Stimulated activated CD8-positive, alpha-beta memory T cell treated with anti-CD3 and anti-CD28 coated beads, Interleukin-2, amount 100 ng/mL, for 48 hours (primary cell): ENCODE measurements around the gene COMP.
"Not testable (repeated sequence)": the region's sequence is repeated elsewhere in the genome, so short reads cannot be mapped to it uniquely, and the experiment has no call there.

Source experiments
- DNase-seq, 2 donors: peaks; one replicate each; pipeline ENCODE4 v3.0.0-alpha.2; 2020; ENCODE audit warnings: low read depth in 2 of 2

COMP gene

DNA sequence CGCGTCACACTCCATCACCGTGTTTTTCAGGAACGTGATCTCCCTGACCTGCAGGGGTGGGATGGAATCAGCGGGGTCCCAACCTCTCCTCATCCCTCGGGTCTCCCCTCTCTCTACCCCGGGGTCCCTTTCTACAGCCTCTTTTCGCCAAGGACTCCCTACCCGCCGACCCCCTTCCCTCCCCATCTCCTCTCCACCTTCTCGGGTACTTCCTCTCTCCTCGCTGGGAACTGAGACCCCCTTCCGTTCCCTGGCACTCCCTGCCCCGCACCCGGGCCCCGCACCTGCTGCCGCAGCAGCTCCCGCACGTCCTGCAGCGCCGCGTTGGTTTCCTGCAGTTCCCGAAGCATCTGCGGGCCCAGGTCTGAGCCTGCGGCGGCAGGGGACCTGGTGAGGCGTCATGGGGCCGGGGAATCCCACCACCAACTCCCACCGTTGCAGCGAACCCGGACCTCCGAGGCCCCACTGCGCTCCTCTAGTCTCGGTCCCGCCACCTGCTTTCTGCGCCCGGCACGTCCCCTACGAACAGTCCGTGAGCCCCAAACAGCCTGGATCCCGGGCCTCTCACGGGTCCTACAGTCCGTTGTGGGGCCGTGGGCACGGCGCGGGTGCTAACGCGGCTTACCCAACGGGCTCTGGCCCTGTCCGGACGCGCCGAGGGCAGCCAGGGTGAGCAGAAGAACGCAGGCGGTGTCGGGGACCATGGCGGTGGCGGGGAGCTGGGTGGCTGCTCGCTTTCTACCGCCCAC, at the start of gene COMP:
Gene COMP (minus strand): TSS at position 740 of the 749 bp plus-strand sequence. CDS start 36 bp downstream, at position 704.
- DNase-seq: no peak

DNA sequence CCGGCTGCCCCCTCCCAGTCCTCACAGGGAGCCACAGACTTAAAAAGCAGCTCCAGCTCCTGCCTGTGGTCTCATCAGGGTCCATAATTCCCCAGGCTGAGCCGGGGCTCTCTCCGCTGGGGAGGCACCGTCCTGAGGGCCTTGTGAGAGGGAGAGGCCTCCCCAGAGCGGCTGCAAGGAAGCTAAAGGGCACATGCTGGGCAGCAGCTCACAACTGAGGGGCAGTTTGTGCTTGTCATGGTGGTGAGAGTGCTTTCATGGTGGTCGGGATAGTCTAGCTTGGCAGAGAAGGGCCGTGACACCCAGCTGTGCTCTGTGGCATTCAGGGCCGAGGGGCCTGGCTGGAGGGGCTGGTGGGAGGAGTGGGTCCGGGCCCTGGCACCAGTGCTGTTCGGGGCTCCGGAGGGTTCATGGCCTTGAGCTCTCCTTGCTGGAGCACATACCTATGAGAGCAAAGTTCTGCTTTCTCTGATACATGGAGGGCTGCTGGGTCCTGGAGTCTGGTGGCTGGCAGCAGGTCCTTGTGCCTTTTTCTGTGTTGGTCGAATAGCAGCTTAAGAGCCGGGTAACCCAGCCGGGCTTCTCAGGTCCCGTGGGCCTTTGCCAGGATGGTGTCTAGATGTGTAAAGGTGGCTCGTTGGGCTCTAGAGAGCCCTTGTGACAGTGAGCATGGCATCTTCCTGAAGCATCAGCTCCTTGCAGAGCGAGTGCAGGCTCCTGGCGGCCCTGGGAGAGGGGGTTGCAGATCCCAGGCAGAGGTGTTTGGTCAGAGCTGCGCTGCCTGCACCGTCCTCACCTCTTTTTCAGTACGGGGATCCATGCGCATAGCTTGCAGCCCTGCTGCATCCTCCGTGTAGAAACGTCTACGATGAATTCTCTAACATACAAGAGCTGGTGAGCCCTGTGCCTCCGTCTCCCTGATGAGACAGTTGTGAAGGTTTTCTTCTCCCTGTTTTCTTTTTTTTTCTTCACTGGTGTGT, 49.5 kb upstream of the COMP start:
- DNase-seq: no peak

- no peak for DNase-seq
Observed at GRCh38 chr19:18839465-18840287, 48.6 kb upstream of the COMP start.

GRCh38 chr19:18834644-18834984, 43.5 kb upstream of the COMP start:
- no peak for DNase-seq

GRCh38 chr19:18833849-18834643, 42.9 kb upstream of the COMP start:
- DNase-seq: no peak

- no peak for DNase-seq
Observed at GRCh38 chr19:18833141-18833476, 42.0 kb upstream of the COMP start.

- DNase-seq: no peak
Observed at GRCh38 chr19:18832306-18833140, 41.4 kb upstream of the COMP start.

DNA sequence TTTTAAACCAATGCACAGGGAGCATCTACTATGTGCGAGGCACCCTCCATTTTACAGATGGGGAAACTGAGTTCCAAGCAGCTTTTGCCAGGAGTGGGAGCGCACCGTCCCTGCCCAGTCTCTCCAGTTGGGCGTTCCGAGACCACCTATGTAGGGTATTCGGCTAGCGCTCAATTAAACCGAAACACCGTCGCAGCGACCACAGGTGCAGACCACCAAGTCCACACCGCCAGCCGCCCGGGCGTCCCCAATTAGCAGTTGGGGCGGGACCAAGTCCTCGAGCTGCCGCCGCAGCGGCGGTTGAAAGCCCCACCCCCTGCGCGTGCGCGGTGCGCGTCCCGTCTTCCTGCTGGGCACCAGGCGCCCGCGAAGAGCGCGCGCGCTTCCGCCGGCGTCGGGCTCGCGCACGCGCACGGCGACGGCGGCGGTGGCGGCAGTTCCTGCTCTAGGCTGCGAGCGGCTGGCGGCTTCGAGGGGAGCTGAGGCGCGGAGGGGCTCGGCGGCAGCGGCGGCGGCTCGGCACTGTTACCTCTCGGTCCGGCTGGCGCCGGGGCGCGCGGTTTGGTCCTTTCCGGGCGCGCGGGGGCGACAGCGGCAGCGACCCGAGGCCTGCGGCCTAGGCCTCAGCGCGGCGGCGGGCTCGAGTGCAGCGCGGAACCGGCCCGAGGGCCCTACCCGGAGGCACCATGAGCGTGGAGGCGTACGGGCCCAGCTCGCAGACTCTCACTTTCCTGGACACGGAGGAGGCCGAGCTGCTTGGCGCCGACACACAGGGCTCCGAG, 40.6 kb upstream of the COMP start, which contains the start of gene UPF1:
Gene UPF1 (plus strand): TSS at position 436 of the 782 bp plus-strand sequence. CDS start 251 bp downstream, at position 687.
- DNase-seq: peak; percentile 92 to 97

GRCh38 chr19:18830488-18830887, 39.4 kb upstream of the COMP start:
- DNase-seq: no peak

DNA sequence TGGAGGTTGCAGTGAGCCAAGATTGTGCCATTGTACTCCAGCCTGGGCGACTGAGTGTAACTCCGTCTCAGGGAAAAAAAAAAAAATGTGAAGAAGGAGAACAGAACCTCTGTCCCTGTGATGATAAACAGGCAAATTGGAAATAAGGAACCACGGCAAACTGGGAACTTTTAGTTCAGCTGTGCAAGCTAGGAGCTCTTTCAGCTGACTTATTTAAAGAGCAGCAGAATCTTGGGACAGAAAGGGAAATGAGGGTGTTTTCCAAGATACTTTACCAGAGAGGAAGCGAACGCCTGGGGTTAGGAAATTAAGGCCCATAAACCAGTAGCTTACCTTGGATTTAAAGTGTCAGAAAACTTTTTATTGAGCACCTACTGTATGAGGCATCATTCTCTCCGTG, 37.7 kb upstream of the COMP start:
- DNase-seq: no peak

- DNase-seq: no peak
Observed at GRCh38 chr19:18817574-18817973, 26.5 kb upstream of the COMP start.

GRCh38 chr19:18816645-18817044, 25.5 kb upstream of the COMP start:
- DNase-seq: not testable (repeated sequence)

GRCh38 chr19:18815673-18816072, 24.6 kb upstream of the COMP start:
- DNase-seq: no peak

GRCh38 chr19:18814063-18814462, 23.0 kb upstream of the COMP start:
- DNase-seq: no peak

- DNase-seq: not testable (repeated sequence)
Observed at GRCh38 chr19:18811638-18812037, 20.5 kb upstream of the COMP start.

DNA sequence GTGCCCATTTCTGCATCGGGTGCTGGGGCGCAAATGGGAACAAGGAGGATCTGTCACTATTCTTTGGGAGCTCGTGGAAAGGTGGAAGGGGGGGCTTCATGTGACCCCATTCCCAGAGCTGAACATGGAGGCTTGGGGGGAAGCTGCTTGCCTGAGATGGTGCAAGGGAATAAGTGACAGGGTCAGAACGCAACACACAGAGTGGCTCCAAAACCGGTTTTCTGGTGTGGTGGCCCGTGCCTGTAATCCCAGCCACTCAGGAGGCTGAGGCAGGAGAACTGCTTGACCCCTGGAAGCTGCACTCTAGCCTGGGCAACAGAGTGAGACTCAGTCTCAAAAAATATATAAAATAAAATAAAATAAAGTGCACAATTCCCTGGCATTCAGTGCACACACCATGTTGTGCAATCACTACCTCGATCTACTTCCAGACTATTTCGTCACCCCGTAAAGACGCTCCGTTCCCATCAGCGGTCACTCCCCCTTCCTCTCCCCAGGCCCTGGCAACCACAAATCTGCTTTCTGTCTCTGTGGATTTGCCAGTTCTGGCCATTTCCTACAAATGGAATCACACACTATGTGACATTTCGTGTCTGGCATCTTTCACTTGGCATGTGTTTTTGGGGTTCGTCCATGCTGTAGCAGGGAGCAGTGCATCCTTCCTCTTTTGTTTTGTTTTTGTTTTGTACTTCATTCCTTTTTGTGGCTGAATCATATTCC, 18.2 kb upstream of the COMP start:
- no peak for DNase-seq

GRCh38 chr19:18807861-18808331, 16.8 kb upstream of the COMP start:
- no peak for DNase-seq

DNA sequence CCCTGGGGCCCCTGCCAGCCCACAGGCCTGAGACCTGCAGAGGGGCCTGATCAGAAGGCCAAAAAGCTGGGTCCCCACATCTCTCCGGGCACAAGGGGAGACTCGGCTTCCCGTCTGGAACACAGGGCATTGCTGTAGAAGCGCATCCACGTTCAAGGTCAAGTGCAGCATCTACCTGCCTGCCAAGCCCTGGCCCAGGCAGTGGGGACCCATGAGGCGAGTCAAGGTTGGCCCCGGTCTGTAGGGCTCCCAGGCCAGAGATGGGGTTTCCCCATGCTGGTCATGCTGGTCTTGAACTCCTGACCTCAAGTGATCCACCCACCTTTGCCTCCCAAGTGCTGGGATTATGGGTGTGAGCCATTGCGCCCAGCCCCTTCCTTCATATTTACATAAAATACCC, 13.5 kb upstream of the COMP start:
- no peak for DNase-seq
